Keratinocyte (primary cell): ENCODE measurements around the gene MAP3K8.

Experiments
- EZH2 ChIP-seq: IDR thresholded peaks from one replicate; pipeline ENCODE4 v1.6.1; 2012; ENCODE audit warnings: inconsistent platforms, mild to moderate bottlenecking, low read length, moderate library complexity
- TF ChIP-seq, protein P1 (sequence below), 3 experiments: IDR thresholded peaks in 1 of 3; conservative IDR thresholded peaks in 1 of 3; optimal IDR thresholded peaks in 1 of 3; 2 replicates in 2 of 3; 3 replicates in 1 of 3; pipeline versions ENCODE3 to v1.5.1; 2011; ENCODE audit warnings: low read length in 3 of 3, mild to moderate bottlenecking in 3 of 3, moderate library complexity in 2 of 3, control low read depth in 1 of 3, inconsistent platforms in 1 of 3; ENCODE audit not compliant: insufficient read depth in 2 of 3; ENCODE audit errors: extremely low read depth in 1 of 3

DNA sequence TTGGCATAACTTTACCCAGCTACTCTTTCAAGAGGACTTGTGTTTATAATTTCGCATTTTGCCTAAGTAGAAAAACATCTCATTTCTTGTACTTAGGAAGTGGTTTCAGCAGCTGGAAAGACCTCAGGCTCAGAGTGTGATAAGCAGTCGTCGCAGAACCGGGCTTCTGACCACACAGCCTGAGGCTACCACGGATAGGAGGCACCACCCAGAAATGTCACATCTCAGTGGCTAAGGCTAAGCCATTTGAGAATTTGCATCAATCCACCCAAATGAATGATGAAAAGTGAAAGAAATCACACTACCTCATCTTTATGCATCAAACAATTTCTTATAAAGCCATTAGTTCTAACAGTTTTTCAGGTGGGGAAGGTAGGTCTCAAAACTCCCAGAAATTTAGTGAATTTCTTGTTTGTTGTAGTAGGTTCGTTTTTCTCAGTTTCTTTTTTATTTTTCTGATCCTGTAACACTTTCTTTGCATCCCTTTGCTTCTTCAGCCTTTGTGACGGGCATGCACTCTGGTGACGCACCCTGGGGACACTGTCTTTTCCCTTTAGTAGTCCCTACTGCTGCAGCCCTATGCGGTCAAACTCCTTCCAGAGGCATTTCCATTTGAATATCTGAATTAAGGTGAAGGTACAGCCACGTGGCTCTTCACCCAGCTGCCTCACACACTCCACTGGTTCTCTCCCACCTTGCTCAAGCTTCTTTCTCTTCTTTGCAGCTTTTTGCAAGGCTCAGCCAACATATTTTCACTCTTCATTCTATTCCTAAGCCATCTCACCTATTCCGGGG lies 68.5 kb downstream of the MAP3K8 start:
- TF ChIP-seq, protein P1, sequence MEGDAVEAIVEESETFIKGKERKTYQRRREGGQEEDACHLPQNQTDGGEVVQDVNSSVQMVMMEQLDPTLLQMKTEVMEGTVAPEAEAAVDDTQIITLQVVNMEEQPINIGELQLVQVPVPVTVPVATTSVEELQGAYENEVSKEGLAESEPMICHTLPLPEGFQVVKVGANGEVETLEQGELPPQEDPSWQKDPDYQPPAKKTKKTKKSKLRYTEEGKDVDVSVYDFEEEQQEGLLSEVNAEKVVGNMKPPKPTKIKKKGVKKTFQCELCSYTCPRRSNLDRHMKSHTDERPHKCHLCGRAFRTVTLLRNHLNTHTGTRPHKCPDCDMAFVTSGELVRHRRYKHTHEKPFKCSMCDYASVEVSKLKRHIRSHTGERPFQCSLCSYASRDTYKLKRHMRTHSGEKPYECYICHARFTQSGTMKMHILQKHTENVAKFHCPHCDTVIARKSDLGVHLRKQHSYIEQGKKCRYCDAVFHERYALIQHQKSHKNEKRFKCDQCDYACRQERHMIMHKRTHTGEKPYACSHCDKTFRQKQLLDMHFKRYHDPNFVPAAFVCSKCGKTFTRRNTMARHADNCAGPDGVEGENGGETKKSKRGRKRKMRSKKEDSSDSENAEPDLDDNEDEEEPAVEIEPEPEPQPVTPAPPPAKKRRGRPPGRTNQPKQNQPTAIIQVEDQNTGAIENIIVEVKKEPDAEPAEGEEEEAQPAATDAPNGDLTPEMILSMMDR (optimal IDR thresholded peaks at IDR 0.05 in 1 of 3, IDR thresholded peaks at IDR 0.05 in 1 of 3, conservative IDR thresholded peaks at IDR 0.05 in 1 of 3; ENCODE audit: extremely low read depth in 1 of 3, insufficient read depth in 2 of 3, low read length in 3 of 3) = no peak
- no peak for TF ChIP-seq EZH2
